SU-DHL-6 (cell line): ENCODE data around the gene ZFAND2A.
A peak's percentile ranks its signal among the peaks of the same experiment; 100 is the strongest.

ENCODE experiments used
- H2AFZ ChIP-seq: fragments of 200-600 bp; sonication (generic); 2 replicates; pipeline ENCODE4 v1.6.1; 2014; ENCODE audit warnings: low read depth, mild to moderate bottlenecking, moderate library complexity, mixed read lengths, antibody characterized with exemption, low read length; ENCODE audit not compliant: severe bottlenecking
- H3F3A ChIP-seq: fragments of 200-600 bp; shearing (Covaris generic); 2 replicates; pipeline ENCODE4 v1.6.0; 2016; ENCODE audit warnings: antibody characterized with exemption, mild to moderate bottlenecking; ENCODE audit not compliant: insufficient read depth
- H3K27ac ChIP-seq: fragments of 200-600 bp; sonication (generic); 2 replicates; pipeline ENCODE4 v1.5.1; 2016; ENCODE audit warnings: low read depth, mild to moderate bottlenecking, low read length, moderate library complexity, mixed read lengths
- H3K27me3 ChIP-seq: fragments of 200-600 bp; sonication (generic), shearing (Covaris generic); 2 replicates; pipeline ENCODE4 v1.6.0; 2014; ENCODE audit warnings: mild to moderate bottlenecking, low read length
- H3K36me3 ChIP-seq: fragments of 200-600 bp; sonication (generic); 2 replicates; pipeline ENCODE4 v1.6.1; 2014; ENCODE audit warnings: mild to moderate bottlenecking, low read length, mixed read lengths
- H3K4me2 ChIP-seq: fragments of 300-600, 200-600 bp; shearing (Covaris generic), sonication (generic); 2 replicates; pipeline ENCODE4 v1.6.0; 2014; ENCODE audit warnings: low read length, low read depth, mild to moderate bottlenecking; ENCODE audit not compliant: poor library complexity, severe bottlenecking
- H3K4me3 ChIP-seq: fragments of 200-600 bp; sonication (generic); 2 replicates; pipeline ENCODE4 v1.5.1; 2014; ENCODE audit warnings: antibody characterized with exemption, low read length, mild to moderate bottlenecking, mixed read lengths; ENCODE audit not compliant: insufficient read depth, poor library complexity, severe bottlenecking
- H3K79me2 ChIP-seq: fragments of 200-600 bp; sonication (generic); 2 replicates; pipeline ENCODE4 v1.6.1; 2014; ENCODE audit warnings: mild to moderate bottlenecking, low read length, moderate library complexity; ENCODE audit not compliant: insufficient read depth
- H3K9ac ChIP-seq: fragments of 200-600 bp; sonication (generic); 2 replicates; pipeline ENCODE4 v1.7.0; 2014; ENCODE audit warnings: mild to moderate bottlenecking, low read length
- H3K9me2 ChIP-seq: fragments of 200-600 bp; sonication (generic); replicated peaks from 2 replicates; pipeline ENCODE4 v1.6.1; 2014; ENCODE audit warnings: low read length; ENCODE audit not compliant: insufficient read depth
- H3K9me3 ChIP-seq: fragments of 200-600 bp; sonication (generic); 2 replicates; pipeline ENCODE4 v1.6.1; 2014; ENCODE audit warnings: low read length, mixed read lengths; ENCODE audit not compliant: insufficient read depth
- H4K20me1 ChIP-seq: fragments of 200-600 bp; sonication (generic); 2 replicates; pipeline ENCODE4 v1.6.1; 2014; ENCODE audit warnings: low read depth, mild to moderate bottlenecking, antibody characterized with exemption, low read length, moderate library complexity, mixed read lengths
- CTCF ChIP-seq: fragments of 200-600 bp; sonication (generic); IDR thresholded peaks from one replicate; pipeline ENCODE4 v1.5.1; 2017; ENCODE audit warnings: antibody characterized with exemption, mild to moderate bottlenecking, low read length, moderate library complexity; ENCODE audit not compliant: insufficient read depth, poor library complexity, severe bottlenecking
- EZH2phosphoT487 ChIP-seq: fragments of 200-600 bp; sonication (generic), shearing (Covaris generic); conservative IDR thresholded peaks from 2 replicates; pipeline ENCODE4 v1.6.1; 2018; ENCODE audit warnings: mild to moderate bottlenecking, antibody characterized with exemption, low read length, moderate library complexity, mixed read lengths

Gene ZFAND2A

GRCh38 chr7:1176891-1177373 is 16.9 kb upstream of the ZFAND2A start:
- Histone ChIP-seq H3K9me3 (peaks cover 6% of the 10 kb centered on the region; the same call in 1 of the 2 replicates), H3K4me3 (no peak overlapping the region), H3F3A (no peaks in the 10 kb centered on the region), H3K79me2 (no peaks in the 10 kb centered on the region), H3K9me2 (no peaks in the 10 kb centered on the region), H3K4me2 (peak overlapping the region; percentile 44), H2AFZ (peak overlapping the region; percentile 85), H3K36me3 (no peaks in the 10 kb centered on the region), H3K9ac (no peak overlapping the region), H4K20me1 (no peaks in the 10 kb centered on the region), H3K27ac (no peak overlapping the region), H3K27me3 (no peaks in the 10 kb centered on the region)
- TF ChIP-seq EZH2phosphoT487 = no peak
- TF ChIP-seq CTCF = peak; percentile 88

- peak overlapping the region; percentile 9 for H3K4me3 ChIP-seq
- no peaks in the 10 kb centered on the region for H3F3A ChIP-seq
- TF ChIP-seq EZH2phosphoT487 (no peak), CTCF (peak; percentile 97)
- H3K79me2 ChIP-seq = no peaks in the 10 kb centered on the region
- no peaks in the 10 kb centered on the region for H3K9me2 ChIP-seq
- peaks cover 6% of the 10 kb centered on the region; the same call in 1 of the 2 replicates for H3K9me3 ChIP-seq
- H3K4me2 ChIP-seq = peak overlapping the region; percentile 44
- peak overlapping the region; percentile 85 for H2AFZ ChIP-seq
- no peaks in the 10 kb centered on the region for H4K20me1 ChIP-seq
- H3K9ac ChIP-seq = peak overlapping the region; percentile 22; the same call in 1 of the 2 replicates
- no peak overlapping the region for H3K27ac ChIP-seq
- no peaks in the 10 kb centered on the region for H3K27me3 ChIP-seq
- no peaks in the 10 kb centered on the region for H3K36me3 ChIP-seq
Measured at GRCh38 chr7:1175967-1176851, 16.2 kb upstream of the ZFAND2A start.

DNA sequence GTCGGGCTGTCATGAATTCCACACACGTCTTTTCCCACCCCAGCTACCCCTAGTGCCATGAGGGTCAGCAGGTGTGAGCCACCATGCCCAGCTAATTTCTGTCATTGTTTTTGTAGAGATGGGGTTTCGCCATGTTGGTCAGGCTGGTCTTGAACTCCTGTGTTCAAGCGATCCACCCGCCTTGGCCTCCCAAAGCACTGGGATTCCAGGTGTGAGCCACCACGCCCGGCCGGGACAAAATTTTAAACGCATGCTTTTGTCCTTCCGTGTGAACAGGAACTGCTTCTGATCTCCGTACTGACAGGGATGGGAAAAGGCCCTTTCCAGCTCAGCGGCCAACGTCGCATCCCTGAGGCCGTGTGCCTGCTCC is 15.6 kb upstream of the ZFAND2A start:
- peak overlapping the region; percentile 44 for H3K4me2 ChIP-seq
- H3K27me3 ChIP-seq = no peaks in the 10 kb centered on the region
- peaks cover 6% of the 10 kb centered on the region; the same call in 1 of the 2 replicates for H3K9me3 ChIP-seq
- H3F3A ChIP-seq = no peaks in the 10 kb centered on the region
- H3K36me3 ChIP-seq = no peaks in the 10 kb centered on the region
- no peak for TF ChIP-seq CTCF
- no peak for TF ChIP-seq EZH2phosphoT487
- H2AFZ ChIP-seq = peak overlapping the region; percentile 85
- no peaks in the 10 kb centered on the region for H3K9me2 ChIP-seq
- H3K27ac ChIP-seq = no peak overlapping the region
- no peaks in the 10 kb centered on the region for H4K20me1 ChIP-seq
- H3K4me3 ChIP-seq = no peak overlapping the region
- H3K79me2 ChIP-seq = no peaks in the 10 kb centered on the region
- peak overlapping the region; percentile 22; the same call in 1 of the 2 replicates for H3K9ac ChIP-seq
